GM23248 (cell line): Measurements from ENCODE around the gene GALNT7. TPM values are rescaled to one million over a fixed set of nuclear protein-coding genes. Genes with fewer than 3 reads are reported as not detected.
A peak's percentile ranks its signal among the peaks of the same experiment; 100 is the strongest.

Experiments
- DNase-seq: peaks from one replicate; pipeline ENCODE4 v3.0.0-alpha.2; 2015
- H2AFZ ChIP-seq: fragments of 200-600 bp; sonication (generic); 2 replicates; pipeline ENCODE4 v1.6.1; 2016; ENCODE audit warnings: antibody characterized with exemption
- H3F3A ChIP-seq: fragments of 200-600 bp; sonication (generic); 2 replicates; pipeline ENCODE4 v1.6.1; 2016; ENCODE audit warnings: mild to moderate bottlenecking, antibody characterized with exemption, mixed run types; ENCODE audit not compliant: insufficient read depth
- H3K27ac ChIP-seq: fragments of 200-600 bp; sonication (generic); 2 replicates; pipeline ENCODE4 v1.5.1; 2016; ENCODE audit warnings: mild to moderate bottlenecking
- H3K27me3 ChIP-seq: fragments of 200-600 bp; sonication (generic); replicated peaks from 2 replicates; pipeline ENCODE4 v1.6.1; 2016; ENCODE audit warnings: mild to moderate bottlenecking; ENCODE audit not compliant: insufficient read depth
- H3K36me3 ChIP-seq: fragments of 200-600 bp; sonication (generic); 2 replicates; pipeline ENCODE4 v1.6.1; 2016; ENCODE audit warnings: low read depth, mild to moderate bottlenecking
- H3K4me1 ChIP-seq: fragments of 200-600 bp; sonication (generic); 2 replicates; pipeline ENCODE4 v1.6.1; 2016; ENCODE audit warnings: mild to moderate bottlenecking; ENCODE audit not compliant: insufficient read depth
- H3K4me2 ChIP-seq: fragments of 200-600 bp; sonication (generic); one replicate; pipeline ENCODE4 v1.6.1; 2016; ENCODE audit warnings: mild to moderate bottlenecking; ENCODE audit not compliant: unreplicated experiment
- H3K4me3 ChIP-seq: fragments of 200-600 bp; sonication (generic); 2 replicates; pipeline ENCODE4 v1.5.1; 2016; ENCODE audit warnings: mild to moderate bottlenecking
- H3K79me2 ChIP-seq: fragments of 200-600 bp; sonication (generic); 2 replicates; pipeline ENCODE4 v1.6.1; 2016; ENCODE audit warnings: mild to moderate bottlenecking; ENCODE audit not compliant: insufficient read depth
- H3K9ac ChIP-seq: fragments of 200-600 bp; sonication (generic); 2 replicates; pipeline ENCODE4 v1.6.1; 2016; ENCODE audit warnings: mild to moderate bottlenecking
- H3K9me2 ChIP-seq: fragments of 200-600 bp; sonication (generic); 2 replicates; pipeline ENCODE4 v1.6.1; 2016; ENCODE audit warnings: mixed run types, mild to moderate bottlenecking, moderate library complexity; ENCODE audit not compliant: insufficient read depth
- H3K9me3 ChIP-seq: fragments of 200-600 bp; sonication (generic); one replicate; pipeline ENCODE4 v1.6.1; 2017; ENCODE audit warnings: low read depth
- H4K20me1 ChIP-seq: fragments of 200-600 bp; sonication (generic); 2 replicates; pipeline ENCODE4 v1.6.0; 2016; ENCODE audit not compliant: insufficient read depth
- EZH2 ChIP-seq: fragments of 200-600 bp; sonication (generic); IDR thresholded peaks from 2 replicates; pipeline ENCODE4 v1.6.1; 2018; ENCODE audit warnings: antibody characterized with exemption, mild to moderate bottlenecking; ENCODE audit not compliant: insufficient read depth, poor library complexity, severe bottlenecking
- EZH2phosphoT487 ChIP-seq: fragments of 200-600 bp; sonication (generic); IDR thresholded peaks from 2 replicates; pipeline ENCODE4 v1.6.1; 2018; ENCODE audit warnings: antibody characterized with exemption, moderate library complexity, mild to moderate bottlenecking, low read depth; ENCODE audit not compliant: insufficient read depth
- WGBS, 2 experiments: methylation state at CpG; one replicate each; pipeline ENCODE4 v1.1.6; 2015 to 2017; ENCODE audit warnings: low lambda C conversion rate in 2 of 2, low coverage in 1 of 2; ENCODE audit errors: missing lambda C conversion rate in 2 of 2; 5-methylcytosine and 5-hydroxymethylcytosine counted together
- in situ Hi-C: fragments of 300-500 bp; cut with MboI; formaldehyde crosslinking; loops from 2 replicates; pipeline ENCODE4 v1.15.0; 2020
- microRNA counts: library from miRNA; unstranded; fragments of <30 nt; microRNA quantifications from one replicate; lab custom pipeline; 2016
- microRNA-seq: library from miRNA; unstranded; fragments of <30 nt; microRNA quantifications from one replicate; pipeline ENCODE4, GENCODE V29; 2016; ENCODE audit warnings: borderline number of aligned reads
- polyA plus RNA-seq: library from polyadenylated mRNA; unstranded; fragments of >200 nt; fragmentation: Nextera tagmentation; extraction: Ambion mirVana; gene quantifications from 2 replicates; pipeline ENCODE4 v1.2.1, GENCODE V29; 2016
- small RNA-seq: library from RNA; depleted of rRNA; stranded (forward); fragments of <200 nt; gene quantifications from one replicate; pipeline ENCODE3, GENCODE V24; 2014; ENCODE audit warnings: low read depth, low replicate concordance
- total RNA-seq: library from RNA; depleted of rRNA; stranded (reverse); fragments of >200 nt; shearing (Covaris generic); gene quantifications from 2 replicates; pipeline ENCODE4 v1.2.3, GENCODE V29; 2014; rRNA removed

Gene GALNT7
- total and polyA plus RNA-seq, 2 experiments from 2014 or later: 5.8 to 13.1 TPM

DNA sequence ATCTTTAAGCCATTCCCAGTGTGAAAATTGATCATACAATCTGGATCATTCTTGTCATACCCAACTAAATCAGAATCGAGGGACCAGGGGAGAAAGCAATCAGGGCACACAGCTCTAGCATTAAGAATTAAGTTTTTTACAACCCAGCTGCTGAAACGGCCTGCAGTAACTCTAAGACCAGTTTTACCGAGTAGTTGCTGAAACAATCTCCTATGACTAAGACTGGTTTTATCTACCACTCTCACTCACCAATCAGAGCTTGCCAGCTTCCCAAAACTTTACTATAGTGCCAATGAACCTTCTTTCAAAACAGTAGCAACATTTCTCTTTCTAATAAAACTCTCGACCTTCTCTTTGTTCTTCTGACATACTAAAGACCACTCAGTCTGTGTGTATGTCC, 199.3 kb downstream of the GALNT7 start:
- Histone ChIP-seq H4K20me1 (no peaks in the 10 kb centered on the region), H2AFZ (peak overlapping the region; percentile 13; the same call in 1 of the 2 replicates), H3K4me1 (peaks cover under 1% of the 10 kb centered on the region; the same call in 1 of the 2 replicates), H3K4me3 (no peak overlapping the region), H3F3A (peaks cover 19% of the 10 kb centered on the region), H3K27me3 (no peaks in the 10 kb centered on the region), H3K9me2 (no peaks in the 10 kb centered on the region), H3K36me3 (no peaks in the 10 kb centered on the region), H3K4me2 (no peak overlapping the region), H3K9ac (no peak overlapping the region), H3K27ac (no peak overlapping the region), H3K79me2 (peaks cover 10% of the 10 kb centered on the region), H3K9me3 (no peaks in the 10 kb centered on the region)
- WGBS, 2 experiments: 40 to 42% methylated on average over 4 of the region's 4 CpGs
- TF ChIP-seq EZH2: no peak
- no peak for TF ChIP-seq EZH2phosphoT487
- DNase-seq: peak; percentile 55
- in situ Hi-C loops: no loop called here

DNA sequence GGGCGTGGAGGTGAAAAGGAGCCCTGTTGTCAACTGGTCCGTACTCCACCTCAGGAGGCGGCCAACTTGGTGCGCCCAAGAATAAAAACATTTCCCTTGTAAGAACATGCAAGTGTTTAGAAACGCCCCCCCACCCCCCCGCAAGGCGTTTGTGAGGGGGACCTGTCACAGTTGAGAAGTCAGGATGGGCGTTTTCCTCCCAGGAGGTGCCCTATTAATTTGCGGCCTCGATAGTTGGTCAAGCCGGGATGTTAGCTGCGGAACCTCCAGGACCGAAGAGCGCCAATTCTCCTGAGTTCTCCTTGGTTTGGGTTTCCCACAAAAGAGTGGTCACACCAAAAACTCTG, 201.5 kb downstream of the GALNT7 start:
- H3K27me3 ChIP-seq: no peaks in the 10 kb centered on the region
- H3K4me1 ChIP-seq: peaks cover 7% of the 10 kb centered on the region; the same call in 1 of the 2 replicates
- peak overlapping the region; percentile 90 for H3K9ac ChIP-seq
- H3K27ac ChIP-seq: peak overlapping the region; percentile 92
- TF ChIP-seq EZH2 (no peak), EZH2phosphoT487 (no peak)
- H3K79me2 ChIP-seq: peaks cover 31% of the 10 kb centered on the region
- no peaks in the 10 kb centered on the region for H3K9me3 ChIP-seq
- no peak for DNase-seq
- peaks cover 19% of the 10 kb centered on the region for H3F3A ChIP-seq
- H3K4me2 ChIP-seq: peak overlapping the region; percentile 91
- H2AFZ ChIP-seq: peak overlapping the region; percentile 92
- H3K9me2 ChIP-seq: no peaks in the 10 kb centered on the region
- H3K36me3 ChIP-seq: no peaks in the 10 kb centered on the region
- WGBS, 2 experiments: 0 to 2% methylated on average over 14 of the region's 14 CpGs
- no peaks in the 10 kb centered on the region for H4K20me1 ChIP-seq
- in situ Hi-C loops: no loop called here
- peak overlapping the region; percentile 97 for H3K4me3 ChIP-seq

DNA sequence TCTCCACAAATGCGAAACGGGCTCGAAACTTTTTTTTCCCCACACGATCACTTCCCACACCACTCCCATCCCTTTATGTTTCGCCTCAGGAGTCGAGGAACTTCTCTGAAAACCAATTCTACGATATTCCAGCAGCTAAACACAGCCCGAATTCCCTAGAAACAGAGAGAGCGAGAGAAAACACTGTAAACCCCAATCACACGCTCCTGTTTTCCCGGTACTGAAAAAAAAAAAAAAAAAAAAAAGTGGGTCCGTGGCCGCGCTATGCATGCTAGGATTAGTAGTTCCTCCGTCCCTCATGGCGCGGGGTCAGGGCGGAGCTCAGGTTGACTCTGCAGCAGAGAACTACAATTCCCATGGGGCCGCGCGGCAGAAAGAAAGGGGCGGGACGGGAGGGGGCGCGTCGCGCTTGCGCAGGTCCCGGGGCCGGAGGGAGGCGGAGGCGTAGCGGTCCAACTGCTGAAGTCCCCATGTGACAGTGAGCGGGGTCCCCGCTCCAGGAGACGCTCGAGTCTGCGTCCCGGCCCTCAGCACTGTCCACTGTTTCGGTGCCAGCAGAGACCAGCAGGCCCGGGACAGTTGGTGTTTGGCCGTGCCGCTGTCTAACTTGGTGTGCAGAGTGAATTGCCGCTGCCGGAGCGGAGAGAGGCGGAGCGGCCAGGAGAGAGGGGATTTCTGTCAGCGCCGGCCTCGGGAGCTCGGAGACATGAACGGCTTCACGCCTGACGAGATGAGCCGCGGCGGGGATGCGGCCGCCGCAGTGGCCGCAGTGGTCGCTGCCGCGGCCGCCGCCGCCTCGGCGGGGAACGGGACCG, 202.1 kb downstream of the GALNT7 start, which contains the start of gene SAP30:
Gene SAP30 (plus strand): TSS at position 478 of the 815 bp plus-strand sequence. CDS start 229 bp downstream, at position 707.
- TF ChIP-seq EZH2: no peak
- 1 to 3% methylated on average over 50 to 67 of the region's 72 CpGs for WGBS, 2 experiments
- in situ Hi-C loops: no loop called here

DNA sequence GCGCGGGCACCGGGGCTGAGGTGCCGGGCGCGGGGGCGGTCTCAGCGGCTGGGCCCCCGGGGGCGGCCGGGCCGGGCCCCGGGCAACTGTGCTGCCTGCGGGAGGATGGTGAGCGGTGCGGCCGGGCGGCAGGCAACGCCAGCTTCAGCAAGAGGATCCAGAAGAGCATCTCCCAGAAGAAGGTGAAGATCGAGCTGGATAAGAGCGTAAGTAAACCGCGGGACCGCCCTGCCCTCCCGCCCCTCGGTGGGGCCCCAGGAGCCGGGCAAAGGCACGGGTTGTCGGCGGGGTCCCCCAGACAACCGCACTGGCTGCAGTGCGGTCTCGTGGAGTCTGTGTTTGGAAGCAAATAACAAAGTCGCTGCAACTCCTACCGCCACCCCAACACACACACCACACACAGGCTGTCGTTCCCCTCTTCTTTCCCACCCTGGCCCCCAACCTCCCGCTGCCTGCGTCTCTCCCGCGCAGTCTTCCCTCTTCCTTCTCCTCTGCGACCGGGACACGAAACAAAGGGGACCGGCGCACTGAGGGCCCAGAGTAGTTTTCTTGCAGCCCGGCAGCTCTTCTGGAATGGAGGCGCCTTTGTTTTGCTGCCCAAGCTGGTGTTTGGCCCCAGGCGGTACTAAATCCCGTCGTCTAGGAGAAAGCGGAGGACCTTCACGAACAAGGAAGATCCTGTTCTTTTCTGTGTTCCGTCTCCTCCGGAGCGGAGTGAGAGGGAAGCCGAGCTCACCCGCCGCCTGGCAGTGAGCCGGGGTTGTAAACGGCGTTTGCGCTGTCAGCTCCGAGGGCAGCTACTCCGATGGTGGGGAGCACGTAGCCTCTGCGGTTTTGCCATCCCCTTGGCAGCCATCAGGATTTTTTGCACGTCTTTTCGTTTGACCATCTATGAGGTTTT, 202.9 kb downstream of the GALNT7 start:
- no peak for TF ChIP-seq EZH2phosphoT487
- TF ChIP-seq EZH2: no peak
- Histone ChIP-seq H3K9me2 (no peaks in the 10 kb centered on the region), H2AFZ (peak overlapping the region; percentile 90), H3K4me1 (peaks cover 7% of the 10 kb centered on the region; the same call in 1 of the 2 replicates), H3K9ac (peak overlapping the region; percentile 70), H3K27me3 (no peaks in the 10 kb centered on the region), H3K9me3 (no peaks in the 10 kb centered on the region), H3K4me2 (peak overlapping the region; percentile 93), H3K27ac (peak overlapping the region; percentile 54), H3K36me3 (no peaks in the 10 kb centered on the region), H3F3A (peaks cover 19% of the 10 kb centered on the region), H3K4me3 (peak overlapping the region; percentile 97), H4K20me1 (no peaks in the 10 kb centered on the region), H3K79me2 (peaks cover 43% of the 10 kb centered on the region)
- 1 to 3% methylated on average over 33 to 68 of the region's 68 CpGs for WGBS, 2 experiments
- in situ Hi-C loops: no loop called here
- peak; percentile 90 for DNase-seq

More for the DNA sequence above, 202.1 kb downstream of the GALNT7 start, which contains the start of gene SAP30:
- Histone ChIP-seq H3K4me2 (peak within 1 kb of the TSS; percentile 93), H3K27ac (peak within 1 kb of the TSS; percentile 92), H3K27me3 (no peaks in the 10 kb centered on the region), H3F3A (peaks cover 19% of the 10 kb centered on the region), H3K4me3 (peak within 1 kb of the TSS; percentile 97), H3K4me1 (peaks cover 7% of the 10 kb centered on the region; the same call in 1 of the 2 replicates), H3K79me2 (peaks cover 36% of the 10 kb centered on the region), H4K20me1 (no peaks in the 10 kb centered on the region), H3K36me3 (no peaks in the 10 kb centered on the region), H3K9me3 (no peaks in the 10 kb centered on the region), H2AFZ (peak within 1 kb of the TSS; percentile 92), H3K9ac (peak within 1 kb of the TSS; percentile 90), H3K9me2 (no peaks in the 10 kb centered on the region)
- peak; percentile 99 for DNase-seq

MicroRNAs within 50 kb of the gene (microRNA counts, 767-probe panel; counts per million panel counts)
- 447 counts per million, percentile 86 among the panel's probes with 10 or more counts for microRNA hsa-miR-548t-5p (lab: Ali Mortazavi, UCI)

Small RNA genes within 50 kb of the gene (microRNA-seq; reads per million reads assigned to microRNA genes)
- not detected for gene MIR548T

Small RNA genes within 50 kb of the gene (small RNA-seq; reads per million reads assigned to genes)
- gene MIR548T (not detected), gene RN7SL253P (not detected)

Other genes with a start within 250 kb of the GALNT7 start
- gene HMGB2, start 165.5 kb downstream of the GALNT7 start, total RNA-seq: 23.8 and 31.1 TPM in 2 replicates
- 91.6 and 92.0 TPM in 2 replicates for gene HMGB2, start 165.5 kb downstream of the GALNT7 start, polyA plus RNA-seq
- gene SAP30, start 202.1 kb downstream of the GALNT7 start, total RNA-seq: 4.4 and 5.3 TPM in 2 replicates
- gene SAP30, start 202.1 kb downstream of the GALNT7 start, polyA plus RNA-seq: 6.1 and 9.8 TPM in 2 replicates
- under 0.01 TPM in 1 of 2 replicates, not detected in the other for gene SCRG1, start 230.3 kb downstream of the GALNT7 start, total RNA-seq
- gene SCRG1, start 230.3 kb downstream of the GALNT7 start, polyA plus RNA-seq: 0.16 and 0.43 TPM in 2 replicates